ENCODE data around the gene CAVIN3.

DNA sequence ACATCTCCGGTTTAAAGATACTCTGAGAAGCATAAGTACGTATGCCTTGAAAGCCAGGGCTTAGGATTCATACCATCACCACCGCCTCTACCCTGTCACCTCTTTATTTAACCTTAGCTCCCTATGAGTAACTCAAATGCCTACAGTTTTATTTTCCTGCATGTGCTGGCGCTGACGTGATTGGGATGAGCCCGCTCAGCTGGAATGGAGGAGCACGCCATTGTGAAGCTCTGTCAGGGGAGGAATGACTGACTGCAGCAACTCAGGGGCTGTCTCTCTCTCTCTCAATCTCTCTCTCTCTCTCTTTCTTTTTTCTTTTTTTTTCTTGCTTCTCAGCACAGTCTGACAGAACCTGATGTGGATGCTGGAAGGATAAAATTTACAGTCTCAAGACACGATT is 12.4 kb downstream of the CAVIN3 start:
- TF ChIP-seq POLR2A (IDR thresholded peaks at IDR 0.05): no peak
- TF ChIP-seq, protein P1, sequence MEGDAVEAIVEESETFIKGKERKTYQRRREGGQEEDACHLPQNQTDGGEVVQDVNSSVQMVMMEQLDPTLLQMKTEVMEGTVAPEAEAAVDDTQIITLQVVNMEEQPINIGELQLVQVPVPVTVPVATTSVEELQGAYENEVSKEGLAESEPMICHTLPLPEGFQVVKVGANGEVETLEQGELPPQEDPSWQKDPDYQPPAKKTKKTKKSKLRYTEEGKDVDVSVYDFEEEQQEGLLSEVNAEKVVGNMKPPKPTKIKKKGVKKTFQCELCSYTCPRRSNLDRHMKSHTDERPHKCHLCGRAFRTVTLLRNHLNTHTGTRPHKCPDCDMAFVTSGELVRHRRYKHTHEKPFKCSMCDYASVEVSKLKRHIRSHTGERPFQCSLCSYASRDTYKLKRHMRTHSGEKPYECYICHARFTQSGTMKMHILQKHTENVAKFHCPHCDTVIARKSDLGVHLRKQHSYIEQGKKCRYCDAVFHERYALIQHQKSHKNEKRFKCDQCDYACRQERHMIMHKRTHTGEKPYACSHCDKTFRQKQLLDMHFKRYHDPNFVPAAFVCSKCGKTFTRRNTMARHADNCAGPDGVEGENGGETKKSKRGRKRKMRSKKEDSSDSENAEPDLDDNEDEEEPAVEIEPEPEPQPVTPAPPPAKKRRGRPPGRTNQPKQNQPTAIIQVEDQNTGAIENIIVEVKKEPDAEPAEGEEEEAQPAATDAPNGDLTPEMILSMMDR (IDR thresholded peaks at IDR 0.05): no peak
